Measurements from ENCODE around the gene MAP4K4.

The MAP4K4 gene

GRCh38 chr2:101718993-101719571, 21.6 kb downstream of the MAP4K4 start:
- DNase-seq (ENCODE audit: low spot score in 2 of 2), result no peak
- H3K4me3 ChIP-seq, result no peak overlapping the region
- in situ Hi-C loops (cut with MboI; ENCODE audit: low sequenced_read_pairs), result no loop called here
- peaks cover 3% of the 10 kb centered on the region; the same call in 1 of the 2 replicates for H3K4me1 ChIP-seq
- H3K36me3 ChIP-seq (replicated peaks), result no peaks in the 10 kb centered on the region
- no peaks in the 10 kb centered on the region for H3K9me3 ChIP-seq
- H3K27me3 ChIP-seq (ENCODE audit: low read depth), result no peaks in the 10 kb centered on the region

- no peaks in the 10 kb centered on the region for H3K27me3 ChIP-seq (ENCODE audit: low read depth)
- no peak for DNase-seq (ENCODE audit: low spot score in 2 of 2)
- no peak overlapping the region for H3K4me3 ChIP-seq
- peaks cover 3% of the 10 kb centered on the region; the same call in 1 of the 2 replicates for H3K4me1 ChIP-seq
- H3K36me3 ChIP-seq (replicated peaks), result no peaks in the 10 kb centered on the region
- no peaks in the 10 kb centered on the region for H3K9me3 ChIP-seq
- in situ Hi-C loops (cut with MboI; ENCODE audit: low sequenced_read_pairs), result no loop called here
Measured at GRCh38 chr2:101720732-101721131, 23.2 kb downstream of the MAP4K4 start.

DNA sequence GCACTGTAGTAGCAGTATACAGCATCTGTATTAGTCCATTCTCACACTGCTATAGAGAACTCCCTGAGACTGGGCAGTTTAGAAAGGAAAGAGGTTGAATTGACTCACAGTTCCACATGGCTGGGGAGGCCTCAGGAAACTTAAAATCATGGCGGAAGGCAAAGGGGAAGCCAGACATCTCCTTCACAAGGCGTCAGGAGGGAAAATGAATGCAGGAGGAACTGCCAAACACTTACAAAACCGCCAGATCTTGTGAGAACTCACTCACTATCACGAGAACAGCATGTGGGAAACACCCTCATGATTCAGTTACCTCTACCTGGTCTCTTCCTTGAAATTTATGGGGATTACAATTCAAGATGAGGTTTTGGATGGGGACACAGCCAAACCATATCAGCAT, 25.4 kb downstream of the MAP4K4 start:
- Histone ChIP-seq H3K27me3 (ENCODE audit: low read depth) (no peaks in the 10 kb centered on the region), H3K9me3 (no peaks in the 10 kb centered on the region), H3K36me3 (replicated peaks) (no peaks in the 10 kb centered on the region), H3K4me1 (peaks cover 3% of the 10 kb centered on the region; the same call in 1 of the 2 replicates), H3K4me3 (no peak overlapping the region)
- in situ Hi-C loops (cut with MboI; ENCODE audit: low sequenced_read_pairs), result no loop called here
- no peak for DNase-seq (ENCODE audit: low spot score in 2 of 2)

- Histone ChIP-seq H3K9me3 (no peaks in the 10 kb centered on the region), H3K4me1 (peaks cover 3% of the 10 kb centered on the region; the same call in 1 of the 2 replicates), H3K27me3 (ENCODE audit: low read depth) (no peaks in the 10 kb centered on the region), H3K36me3 (replicated peaks) (no peaks in the 10 kb centered on the region), H3K4me3 (no peak overlapping the region)
- in situ Hi-C loops (cut with MboI; ENCODE audit: low sequenced_read_pairs), result no loop called here
- DNase-seq (ENCODE audit: low spot score in 2 of 2), result no peak
Measured at GRCh38 chr2:101723371-101724124, 26.0 kb downstream of the MAP4K4 start.

DNA sequence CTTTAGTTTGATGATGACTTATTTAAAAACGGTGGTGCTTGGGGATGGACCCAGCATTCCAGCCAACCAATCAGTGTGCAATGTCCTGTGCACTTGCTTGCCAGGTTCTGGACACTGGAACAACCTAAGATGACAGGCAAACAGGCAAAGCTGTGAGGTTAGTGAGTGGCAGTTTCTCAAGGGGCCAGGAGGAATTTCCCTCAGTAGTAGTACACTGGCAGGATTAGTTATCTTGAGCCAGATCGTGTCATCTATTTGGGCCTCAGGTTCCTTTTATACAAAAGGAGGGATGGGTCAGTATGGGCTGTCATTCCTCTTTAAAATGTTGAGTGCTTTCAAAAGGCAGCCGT, 26.6 kb downstream of the MAP4K4 start:
- in situ Hi-C loops (cut with MboI; ENCODE audit: low sequenced_read_pairs), result no loop called here
- H3K27me3 ChIP-seq (ENCODE audit: low read depth), result no peaks in the 10 kb centered on the region
- H3K4me1 ChIP-seq, result peaks cover 3% of the 10 kb centered on the region; the same call in 1 of the 2 replicates
- H3K4me3 ChIP-seq, result no peak overlapping the region
- no peak for DNase-seq (ENCODE audit: low spot score in 2 of 2)
- H3K9me3 ChIP-seq, result no peaks in the 10 kb centered on the region
- H3K36me3 ChIP-seq (replicated peaks), result no peaks in the 10 kb centered on the region

- no peak for DNase-seq (ENCODE audit: low spot score in 2 of 2)
- no peak overlapping the region for H3K4me3 ChIP-seq
- H3K36me3 ChIP-seq (replicated peaks), result no peaks in the 10 kb centered on the region
- peaks cover 3% of the 10 kb centered on the region; the same call in 1 of the 2 replicates for H3K4me1 ChIP-seq
- in situ Hi-C loops (cut with MboI; ENCODE audit: low sequenced_read_pairs), result no loop called here
- no peaks in the 10 kb centered on the region for H3K27me3 ChIP-seq (ENCODE audit: low read depth)
- no peaks in the 10 kb centered on the region for H3K9me3 ChIP-seq
Measured at GRCh38 chr2:101725038-101725437, 27.5 kb downstream of the MAP4K4 start.

DNA sequence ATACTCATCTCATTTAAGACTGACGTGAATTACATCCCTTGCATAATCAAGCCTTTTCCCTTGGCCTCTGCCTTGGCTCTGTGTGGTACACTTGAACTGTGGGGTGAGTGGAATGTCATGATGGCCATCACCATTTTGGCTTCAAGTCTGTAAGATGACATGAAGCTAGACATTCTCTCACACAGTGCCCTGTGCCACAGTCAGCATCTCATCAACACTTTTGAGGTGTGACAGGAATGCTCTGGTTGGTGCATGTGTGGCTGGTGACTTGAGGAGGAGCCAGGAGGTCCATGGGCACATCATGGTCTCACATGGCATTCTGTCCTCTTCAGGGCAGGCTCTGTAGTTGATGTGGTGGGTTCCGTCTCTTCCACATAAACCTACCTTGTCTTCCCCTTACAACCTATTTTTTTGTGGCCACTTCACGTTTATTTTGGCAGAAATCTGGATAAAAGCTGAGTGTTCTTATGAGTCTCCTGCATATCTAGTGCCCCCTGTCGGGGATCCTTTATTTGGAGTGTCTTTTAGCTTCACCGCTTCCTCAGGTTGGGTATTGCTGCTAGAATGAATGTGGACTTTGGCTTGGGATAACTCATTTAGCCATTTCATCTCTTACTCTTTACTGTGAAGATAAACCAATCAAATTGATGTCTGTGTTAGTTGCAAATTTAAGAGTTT, 28.1 kb downstream of the MAP4K4 start:
- peak in 1 of 2 experiments; percentile 53 for DNase-seq (ENCODE audit: low spot score in 2 of 2)

GRCh38 chr2:101728865-101729264, 31.4 kb downstream of the MAP4K4 start:
- no peaks in the 10 kb centered on the region for H3K27me3 ChIP-seq (ENCODE audit: low read depth)
- in situ Hi-C loops (cut with MboI; ENCODE audit: low sequenced_read_pairs), result no loop called here
- H3K4me3 ChIP-seq, result no peak overlapping the region
- H3K36me3 ChIP-seq (replicated peaks), result no peaks in the 10 kb centered on the region
- DNase-seq (ENCODE audit: low spot score in 2 of 2), result no peak
- no peaks in the 10 kb centered on the region for H3K9me3 ChIP-seq
- peaks cover 9% of the 10 kb centered on the region for H3K4me1 ChIP-seq

More for the DNA sequence above, 28.1 kb downstream of the MAP4K4 start:
- Histone ChIP-seq H3K36me3 (replicated peaks) (no peaks in the 10 kb centered on the region), H3K27me3 (ENCODE audit: low read depth) (no peaks in the 10 kb centered on the region), H3K4me3 (no peak overlapping the region), H3K4me1 (peaks cover 3% of the 10 kb centered on the region; the same call in 1 of the 2 replicates), H3K9me3 (no peaks in the 10 kb centered on the region)
- in situ Hi-C loops (cut with MboI; ENCODE audit: low sequenced_read_pairs), result no loop called here

DNA sequence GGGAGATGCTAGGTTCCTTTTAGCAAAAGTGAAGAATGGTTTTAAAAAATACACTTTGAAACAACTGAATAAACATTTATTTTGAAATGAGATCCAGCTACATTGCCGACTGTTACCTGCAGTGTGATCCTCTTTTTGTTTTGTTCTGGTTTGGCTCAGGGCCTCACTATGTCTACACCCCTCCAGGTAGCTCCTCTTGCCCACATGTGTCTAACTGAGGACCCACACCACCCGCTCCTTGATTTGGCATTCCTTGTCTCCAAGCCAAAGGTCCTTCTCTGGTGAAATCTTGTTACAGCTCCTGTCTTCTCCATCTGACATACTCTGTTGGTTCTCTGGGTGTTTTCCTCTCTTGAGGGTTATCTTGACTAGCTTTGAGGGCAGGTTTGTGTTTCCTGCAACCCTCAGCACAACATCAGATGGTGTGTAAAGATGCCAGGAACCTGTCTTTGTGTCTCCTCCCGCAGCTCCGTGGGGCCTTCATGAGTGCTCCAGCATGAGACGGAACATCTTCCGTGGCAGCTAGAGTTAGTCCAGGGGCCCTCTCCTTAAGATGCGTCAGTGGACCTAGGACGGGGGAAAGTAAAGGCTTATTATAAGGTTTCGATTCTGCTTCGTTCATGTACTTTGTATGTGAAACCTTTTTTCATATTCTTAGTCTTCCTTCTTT, 32.1 kb downstream of the MAP4K4 start:
- H3K9me3 ChIP-seq, result no peaks in the 10 kb centered on the region
- no peaks in the 10 kb centered on the region for H3K27me3 ChIP-seq (ENCODE audit: low read depth)
- in situ Hi-C loops (cut with MboI; ENCODE audit: low sequenced_read_pairs), result no loop called here
- H3K36me3 ChIP-seq (replicated peaks), result no peaks in the 10 kb centered on the region
- no peak for DNase-seq (ENCODE audit: low spot score in 2 of 2)
- H3K4me3 ChIP-seq, result no peak overlapping the region
- H3K4me1 ChIP-seq, result peaks cover 17% of the 10 kb centered on the region

- in situ Hi-C loops (cut with MboI; ENCODE audit: low sequenced_read_pairs), result no loop called here
- H3K9me3 ChIP-seq, result no peaks in the 10 kb centered on the region
- no peak overlapping the region for H3K4me3 ChIP-seq
- H3K27me3 ChIP-seq (ENCODE audit: low read depth), result no peaks in the 10 kb centered on the region
- H3K36me3 ChIP-seq (replicated peaks), result no peaks in the 10 kb centered on the region
- H3K4me1 ChIP-seq, result peaks cover 22% of the 10 kb centered on the region
- DNase-seq (ENCODE audit: low spot score in 2 of 2), result no peak
Measured at GRCh38 chr2:101731221-101732054, 33.9 kb downstream of the MAP4K4 start.

- H3K27me3 ChIP-seq (ENCODE audit: low read depth), result no peaks in the 10 kb centered on the region
- H3K4me1 ChIP-seq, result peaks cover 22% of the 10 kb centered on the region
- DNase-seq (ENCODE audit: low spot score in 2 of 2), result no peak
- no peaks in the 10 kb centered on the region for H3K36me3 ChIP-seq (replicated peaks)
- no peak overlapping the region for H3K4me3 ChIP-seq
- in situ Hi-C loops (cut with MboI; ENCODE audit: low sequenced_read_pairs), result no loop called here
- no peaks in the 10 kb centered on the region for H3K9me3 ChIP-seq
Measured at GRCh38 chr2:101732199-101732598, 34.7 kb downstream of the MAP4K4 start.

DNA sequence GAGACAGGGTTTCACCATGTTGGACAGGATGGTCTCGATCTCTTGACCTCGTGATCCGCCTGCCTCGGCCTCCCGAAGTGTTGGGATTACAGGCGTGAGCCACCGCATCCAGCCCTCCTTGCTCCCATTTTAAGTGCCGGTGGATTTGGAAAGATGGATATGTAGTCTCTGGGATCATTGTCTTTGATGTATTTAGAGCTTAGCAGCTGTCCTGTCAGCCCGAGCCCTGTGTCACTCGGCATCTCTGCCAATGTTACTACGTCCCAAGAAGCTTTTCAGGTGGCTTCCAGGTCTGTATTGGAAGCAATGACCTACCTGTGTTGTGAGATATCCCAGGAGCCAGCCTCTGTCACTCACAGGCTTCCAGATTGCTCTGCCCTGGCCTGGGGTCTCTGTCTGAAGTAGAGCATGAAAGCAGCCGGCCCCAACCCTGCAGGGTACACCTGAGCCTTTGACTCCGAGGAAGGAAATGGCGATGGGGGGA, 35.3 kb downstream of the MAP4K4 start:
- H3K4me3 ChIP-seq, result no peak overlapping the region
- H3K27me3 ChIP-seq (ENCODE audit: low read depth), result no peaks in the 10 kb centered on the region
- no peaks in the 10 kb centered on the region for H3K36me3 ChIP-seq (replicated peaks)
- no peaks in the 10 kb centered on the region for H3K9me3 ChIP-seq
- in situ Hi-C loops (cut with MboI; ENCODE audit: low sequenced_read_pairs), result no loop called here
- DNase-seq (ENCODE audit: low spot score in 2 of 2), result no peak
- peaks cover 25% of the 10 kb centered on the region for H3K4me1 ChIP-seq
